Endothelial cell of umbilical vein (primary cell): ENCODE measurements around the gene OR4K17. TPM values are rescaled to one million over a fixed set of nuclear protein-coding genes. Genes with fewer than 3 reads are reported as not detected.

Experiments used
- BruUV-seq: library from RNA; stranded (reverse); fragments of 400-500 nt; replicated peaks from 2 replicates; lab custom pipeline; 2021; lab: Mats Ljungman, UMichigan
- CTCF ChIA-PET: fragments of 300-600, 350-600 bp; sonication (Branson Sonifier 250); formaldehyde crosslinking; loops from one replicate; lab custom pipeline; 2021; ENCODE audit warnings: antibody characterized with exemption, inconsistent platforms; lab: Charles Lee
- POLR2A ChIA-PET: fragments of 300-600, 350-600 bp; sonication (Branson Sonifier 250); formaldehyde crosslinking; loops from one replicate; lab custom pipeline; 2021; ENCODE audit warnings: antibody characterized with exemption, inconsistent platforms; lab: Charles Lee
- DNase-seq: peaks from one replicate; pipeline ENCODE4 v3.0.0-alpha.2; 2011; ENCODE audit warnings: low read depth, low spot score
- FAIRE-seq: peaks from 2 replicates; lab custom pipeline; 2011; peaks lifted over from hg19 to GRCh38; lab: Jason Lieb, UNC
- H2AFZ ChIP-seq: 2 replicates; pipeline ENCODE4 v1.6.0; 2012; ENCODE audit warnings: low read depth, low read length, control low read depth, inconsistent platforms
- H3K27ac ChIP-seq: 2 replicates; pipeline ENCODE4 v1.5.1; 2011; ENCODE audit warnings: low read depth, mild to moderate bottlenecking, control low read depth, low read length, moderate library complexity; ENCODE audit not compliant: insufficient read depth
- H3K27me3 ChIP-seq, 2 experiments: 2 replicates each; pipeline versions ENCODE4 v1.6.0 to v1.6.1; 2011; ENCODE audit warnings: low read length in 2 of 2, mixed read lengths in 1 of 2; ENCODE audit not compliant: control insufficient read depth in 2 of 2, insufficient read depth in 2 of 2
- H3K36me3 ChIP-seq, 2 experiments: 2 replicates in 1 of 2; 3 replicates in 1 of 2; pipeline ENCODE4 v1.5.1; 2011; ENCODE audit warnings: low read length in 2 of 2, mild to moderate bottlenecking in 1 of 2, moderate library complexity in 1 of 2; ENCODE audit not compliant: control insufficient read depth in 2 of 2, insufficient read depth in 2 of 2; ENCODE audit errors: extremely low read depth in 1 of 2
- H3K4me1 ChIP-seq: 3 replicates; pipeline ENCODE4 v1.5.1; 2011; ENCODE audit warnings: mild to moderate bottlenecking, low read length; ENCODE audit not compliant: control insufficient read depth, insufficient read depth; ENCODE audit errors: extremely low read depth
- H3K4me2 ChIP-seq: 2 replicates; pipeline ENCODE4 v1.6.1; 2011; ENCODE audit warnings: low read length, control low read depth, mixed read lengths; ENCODE audit not compliant: insufficient read depth
- H3K4me3 ChIP-seq, 3 experiments: fragments of 200-600 bp in 1 of 3; sonication (generic), shearing (Covaris generic) in 1 of 3; replicated peaks in 1 of 3; 2 replicates each; pipeline ENCODE4 v1.5.1; 2011 to 2016; ENCODE audit warnings: control low read depth in 3 of 3, low read length in 3 of 3, mild to moderate bottlenecking in 2 of 3, inconsistent platforms in 1 of 3, low read depth in 1 of 3, moderate library complexity in 1 of 3; ENCODE audit not compliant: insufficient read depth in 1 of 3
- H3K79me2 ChIP-seq: 2 replicates; pipeline ENCODE4 v1.6.0; 2012; ENCODE audit warnings: low read length, inconsistent platforms; ENCODE audit not compliant: control insufficient read depth, insufficient read depth
- H3K9ac ChIP-seq: replicated peaks from 2 replicates; pipeline ENCODE3; 2011; ENCODE audit warnings: low read length, control low read depth; ENCODE audit not compliant: insufficient read depth; ENCODE audit errors: extremely low read depth
- H3K9me1 ChIP-seq: replicated peaks from 3 replicates; pipeline ENCODE4 v1.6.0; 2011; ENCODE audit warnings: mild to moderate bottlenecking, low read length; ENCODE audit not compliant: control insufficient read depth, insufficient read depth; ENCODE audit errors: extremely low read depth
- H3K9me3 ChIP-seq: replicated peaks from 2 replicates; pipeline ENCODE4 v1.5.1; 2012; ENCODE audit warnings: low read length, inconsistent platforms; ENCODE audit not compliant: control insufficient read depth, insufficient read depth
- H4K20me1 ChIP-seq: replicated peaks from 2 replicates; pipeline ENCODE3; 2011; ENCODE audit warnings: mild to moderate bottlenecking, low read length; ENCODE audit not compliant: control insufficient read depth, insufficient read depth; ENCODE audit errors: extremely low read depth
- CTCF ChIP-seq, 2 donors: IDR thresholded peaks; 1 replicate in 1 of 2; 2 replicates in 1 of 2; pipeline ENCODE4 v1.5.1; 2011; ENCODE audit warnings: low read length in 2 of 2, mild to moderate bottlenecking in 2 of 2, moderate library complexity in 2 of 2, control low read depth in 1 of 2, inconsistent platforms in 1 of 2, low read depth in 1 of 2; ENCODE audit not compliant: insufficient read depth in 1 of 2; ENCODE audit errors: extremely low read depth in 1 of 2
- EZH2 ChIP-seq: IDR thresholded peaks from 2 replicates; pipeline ENCODE4 v1.6.1; 2012; ENCODE audit warnings: borderline replicate concordance, low read depth, mild to moderate bottlenecking, moderate library complexity, low read length, inconsistent platforms; ENCODE audit not compliant: severe bottlenecking
- FOS ChIP-seq: IDR thresholded peaks from 2 replicates; pipeline ENCODE4 v1.6.1; 2011; ENCODE audit warnings: mild to moderate bottlenecking, low read length, moderate library complexity, borderline replicate concordance; ENCODE audit not compliant: insufficient read depth
- GATA2 ChIP-seq: IDR thresholded peaks from 2 replicates; pipeline ENCODE4 v1.7.0; 2011; ENCODE audit warnings: low read depth, mild to moderate bottlenecking, moderate library complexity, mixed read lengths, low read length; ENCODE audit not compliant: insufficient read length, insufficient read depth
- JUN ChIP-seq: IDR thresholded peaks from 2 replicates; pipeline ENCODE4 v1.6.1; 2011; ENCODE audit warnings: borderline replicate concordance, low read depth; ENCODE audit not compliant: insufficient read length, insufficient read depth
- MAX ChIP-seq: IDR thresholded peaks from 2 replicates; pipeline ENCODE4 v1.6.1; 2011; ENCODE audit not compliant: insufficient read depth, insufficient read length
- MYC ChIP-seq: IDR thresholded peaks from one replicate; pipeline ENCODE4 v1.6.1; 2011; ENCODE audit warnings: mild to moderate bottlenecking, low read depth, low read length
- POLR2A ChIP-seq: IDR thresholded peaks from 2 replicates; pipeline ENCODE4 v1.6.1; 2012; ENCODE audit warnings: low read depth, mild to moderate bottlenecking, control low read depth, low read length
- POLR2AphosphoS5 ChIP-seq: IDR thresholded peaks from 2 replicates; pipeline ENCODE4 v1.6.1; 2012; ENCODE audit warnings: low read depth, mild to moderate bottlenecking, control low read depth, low read length, moderate library complexity; ENCODE audit not compliant: insufficient read depth
- dilution Hi-C: fragments of 300-500 bp; cut with MboI; formaldehyde crosslinking; loops from one replicate; pipeline ENCODE4 v1.15.0; 2019; ENCODE audit warnings: low sequenced_read_pairs; ENCODE audit not compliant: extremely low pct_ligation_motif_present
- intact Hi-C: fragments of 100-400 bp; cut with micrococcal nuclease; formaldehyde crosslinking; loops from one replicate; pipeline ENCODE4 v1.10.0; 2022
- polyA plus RNA-seq, 4 experiments: library from polyadenylated mRNA; depleted of rRNA in 3 of 4; stranded (reverse) in 3 of 4; unstranded in 1 of 4; fragments of >200 nt; gene quantifications; 2 replicates each; pipeline versions ENCODE4 v1.2.1 to v1.2.3, GENCODE V29; 2011 to 2012; ENCODE audit warnings: missing spikeins in 1 of 4
- total RNA-seq: library from RNA; stranded (reverse); gene quantifications from 2 replicates; pipeline ENCODE4 v1.2.3, GENCODE V29; 2021

OR4K17 gene
- total and polyA plus RNA-seq, 2 donors (not counting 3 experiments of a cell fraction or from before 2014, with no cell fraction given) = not detected

DNA sequence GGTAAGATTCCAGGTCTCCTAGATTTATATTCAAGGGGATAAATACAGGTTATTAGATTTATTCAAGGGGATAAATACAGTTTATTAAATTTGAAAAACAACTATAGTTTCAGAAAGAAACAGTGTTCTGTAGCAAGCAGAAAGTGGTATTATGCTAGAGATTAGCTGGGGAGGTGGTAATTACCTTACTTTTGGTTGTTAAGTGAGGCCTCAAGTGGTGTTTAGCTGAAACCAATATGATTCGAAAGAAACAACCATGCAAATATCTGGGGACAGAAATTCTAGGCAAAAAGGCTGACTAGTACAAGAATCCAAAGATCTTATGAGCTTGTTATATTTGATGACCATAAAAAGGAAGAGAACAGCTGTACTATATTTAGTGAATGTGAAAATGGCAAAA lies 34.3 kb downstream of the OR4K17 start:
- ChIA-PET POLR2A (no interaction called here), CTCF (no interaction called here)
- H3K27ac ChIP-seq = no peak overlapping the region
- no peak overlapping the region for H3K9ac ChIP-seq
- FAIRE-seq = no peak
- no peaks in the 10 kb centered on the region for H3K4me1 ChIP-seq
- H3K4me3 ChIP-seq = no peak overlapping the region
- no peak for TF ChIP-seq MAX
- no peak for TF ChIP-seq CTCF (IDR thresholded peaks at IDR 0.05; ENCODE audit: extremely low read depth in 1 of 2, insufficient read depth in 1 of 2, low read depth in 1 of 2, low read length in 2 of 2)
- no peak for TF ChIP-seq FOS
- TF ChIP-seq EZH2 = no peak
- TF ChIP-seq MYC = no peak
- TF ChIP-seq JUN = no peak
- TF ChIP-seq POLR2AphosphoS5 = no peak
- TF ChIP-seq POLR2A = no peak
- TF ChIP-seq GATA2 = no peak
- intact Hi-C loops = no loop called here
- H3K4me2 ChIP-seq = no peak overlapping the region
- H3K9me1 ChIP-seq = no peaks in the 10 kb centered on the region
- dilution Hi-C loops = no loop called here
- H4K20me1 ChIP-seq = no peaks in the 10 kb centered on the region
- BruUV-seq = no TSS peak
- H3K27me3 ChIP-seq = no peaks in the 10 kb centered on the region
- no peaks in the 10 kb centered on the region for H3K36me3 ChIP-seq
- no peak overlapping the region for H2AFZ ChIP-seq
- peaks cover 2% of the 10 kb centered on the region for H3K9me3 ChIP-seq
- no peaks in the 10 kb centered on the region for H3K79me2 ChIP-seq
- no peak for DNase-seq
